Measurements from ENCODE around the gene SMYD3.

- TF ChIP-seq CTCF (IDR thresholded peaks at IDR 0.05) (no peak), POLR2A (IDR thresholded peaks at IDR 0.05) (no peak)
These were observed 498.7 kb downstream of the SMYD3 start for GRCh38 chr1:246008363-246008831.
